ENCODE measurements around the gene PCBP3.
"Not testable (repeated sequence)": the region's sequence is repeated elsewhere in the genome, so short reads cannot be mapped to it uniquely, and the experiment has no call there.

Gene PCBP3

GRCh38 chr21:45622416-45623097, 21.0 kb upstream of the PCBP3 start:
- no peaks in the 10 kb centered on the region for H3K9me3 ChIP-seq (ENCODE audit: insufficient read depth, low read length)
- no peaks in the 10 kb centered on the region for H3F3A ChIP-seq (ENCODE audit: insufficient read depth)
- no peak overlapping the region for H3K4me3 ChIP-seq (ENCODE audit: insufficient read depth, low read length, poor library complexity, severe bottlenecking)
- no peaks in the 10 kb centered on the region for H4K20me1 ChIP-seq (ENCODE audit: low read depth, low read length)
- H3K36me3 ChIP-seq (ENCODE audit: low read length), result no peaks in the 10 kb centered on the region
- no peak overlapping the region for H3K9ac ChIP-seq (ENCODE audit: low read length)
- no peaks in the 10 kb centered on the region for H3K9me2 ChIP-seq (replicated peaks; ENCODE audit: insufficient read depth, low read length)
- TF ChIP-seq EZH2phosphoT487 (conservative IDR thresholded peaks at IDR 0.05; ENCODE audit: low read length), result no peak
- no peak for TF ChIP-seq CTCF (IDR thresholded peaks at IDR 0.05; ENCODE audit: insufficient read depth, low read length, poor library complexity, severe bottlenecking)
- no peaks in the 10 kb centered on the region for H3K27me3 ChIP-seq (ENCODE audit: low read length)
- H3K79me2 ChIP-seq (ENCODE audit: insufficient read depth, low read length), result no peaks in the 10 kb centered on the region
- H2AFZ ChIP-seq (ENCODE audit: low read depth, low read length, severe bottlenecking), result no peak overlapping the region
- H3K27ac ChIP-seq (ENCODE audit: low read depth, low read length), result no peak overlapping the region
- no peak overlapping the region for H3K4me2 ChIP-seq (ENCODE audit: low read depth, low read length, poor library complexity, severe bottlenecking)

- Histone ChIP-seq H4K20me1 (ENCODE audit: low read depth, low read length) (no peaks in the 10 kb centered on the region), H3K9me3 (ENCODE audit: insufficient read depth, low read length) (no peaks in the 10 kb centered on the region), H3K79me2 (ENCODE audit: insufficient read depth, low read length) (no peaks in the 10 kb centered on the region), H3K9me2 (replicated peaks; ENCODE audit: insufficient read depth, low read length) (no peaks in the 10 kb centered on the region), H3K4me2 (ENCODE audit: low read depth, low read length, poor library complexity, severe bottlenecking) (no peak overlapping the region), H3K36me3 (ENCODE audit: low read length) (no peaks in the 10 kb centered on the region), H3K9ac (ENCODE audit: low read length) (no peak overlapping the region), H3K27me3 (ENCODE audit: low read length) (no peaks in the 10 kb centered on the region), H3K4me3 (ENCODE audit: insufficient read depth, low read length, poor library complexity, severe bottlenecking) (no peak overlapping the region), H3K27ac (ENCODE audit: low read depth, low read length) (no peak overlapping the region), H2AFZ (ENCODE audit: low read depth, low read length, severe bottlenecking) (no peak overlapping the region), H3F3A (ENCODE audit: insufficient read depth) (no peaks in the 10 kb centered on the region)
- TF ChIP-seq EZH2phosphoT487 (conservative IDR thresholded peaks at IDR 0.05; ENCODE audit: low read length), result no peak
- no peak for TF ChIP-seq CTCF (IDR thresholded peaks at IDR 0.05; ENCODE audit: insufficient read depth, low read length, poor library complexity, severe bottlenecking)
Measured at GRCh38 chr21:45623436-45623835, 20.1 kb upstream of the PCBP3 start.

- not testable (repeated sequence) for H3K9me2 ChIP-seq (replicated peaks; ENCODE audit: insufficient read depth, low read length); H3K4me3 ChIP-seq (ENCODE audit: insufficient read depth, low read length, poor library complexity, severe bottlenecking); H3K9ac ChIP-seq (ENCODE audit: low read length); H3K36me3 ChIP-seq (ENCODE audit: low read length); H3K9me3 ChIP-seq (ENCODE audit: insufficient read depth, low read length); H2AFZ ChIP-seq (ENCODE audit: low read depth, low read length, severe bottlenecking); H4K20me1 ChIP-seq (ENCODE audit: low read depth, low read length); H3F3A ChIP-seq (ENCODE audit: insufficient read depth); H3K4me2 ChIP-seq (ENCODE audit: low read depth, low read length, poor library complexity, severe bottlenecking); H3K79me2 ChIP-seq (ENCODE audit: insufficient read depth, low read length); H3K27me3 ChIP-seq (ENCODE audit: low read length); H3K27ac ChIP-seq (ENCODE audit: low read depth, low read length)
Measured at GRCh38 chr21:45626127-45626526, 17.4 kb upstream of the PCBP3 start.

GRCh38 chr21:45629046-45629981, 14.2 kb upstream of the PCBP3 start:
- Histone ChIP-seq H4K20me1 (ENCODE audit: low read depth, low read length) (no peaks in the 10 kb centered on the region), H2AFZ (ENCODE audit: low read depth, low read length, severe bottlenecking) (no peak overlapping the region), H3K4me2 (ENCODE audit: low read depth, low read length, poor library complexity, severe bottlenecking) (no peak overlapping the region), H3K4me3 (ENCODE audit: insufficient read depth, low read length, poor library complexity, severe bottlenecking) (no peak overlapping the region), H3K9ac (ENCODE audit: low read length) (no peak overlapping the region), H3K79me2 (ENCODE audit: insufficient read depth, low read length) (no peaks in the 10 kb centered on the region), H3K9me3 (ENCODE audit: insufficient read depth, low read length) (no peaks in the 10 kb centered on the region), H3K9me2 (replicated peaks; ENCODE audit: insufficient read depth, low read length) (no peaks in the 10 kb centered on the region), H3K36me3 (ENCODE audit: low read length) (no peaks in the 10 kb centered on the region), H3K27ac (ENCODE audit: low read depth, low read length) (no peak overlapping the region), H3F3A (ENCODE audit: insufficient read depth) (0 out of 2 replicates have a peak, but pooled peaks cover 4% of the 10 kb centered on the region), H3K27me3 (ENCODE audit: low read length) (no peaks in the 10 kb centered on the region)
- TF ChIP-seq EZH2phosphoT487 (conservative IDR thresholded peaks at IDR 0.05; ENCODE audit: low read length) (no peak), CTCF (IDR thresholded peaks at IDR 0.05; ENCODE audit: insufficient read depth, low read length, poor library complexity, severe bottlenecking) (no peak)

Measured in SU-DHL-6 (cell line).